ENCODE data around the gene CEP83.

- TF ChIP-seq GATA2 (IDR thresholded peaks at IDR 0.05; ENCODE audit: low read depth, low read length): no peak
- no peak for TF ChIP-seq GATA3 (IDR thresholded peaks at IDR 0.05; ENCODE audit: low read depth, low read length)
Observed at GRCh38 chr12:94267921-94268471, 191.7 kb downstream of the CEP83 start.
